GM23338 (cell line): ENCODE measurements around the gene RNF43. TPM values are rescaled to one million over a fixed set of nuclear protein-coding genes. Genes with fewer than 3 reads are reported as not detected.

Source experiments
- ATAC-seq: fragments of 200-7000 bp; cut with Tn5 transposase; 3 replicates; pipeline ENCODE4 v1.9.1; 2020
- DNase-seq: peaks from one replicate; pipeline ENCODE4 v3.0.0-alpha.2; 2015; ENCODE audit warnings: low spot score
- H2AFZ ChIP-seq: fragments of 200-600 bp; sonication (generic); 2 replicates; pipeline ENCODE4 v1.8.0; 2016; ENCODE audit warnings: antibody characterized with exemption, mild to moderate bottlenecking, moderate library complexity
- H3F3A ChIP-seq: fragments of 200-600 bp; sonication (generic); replicated peaks from 2 replicates; pipeline ENCODE4 v1.8.0; 2017; ENCODE audit warnings: antibody characterized with exemption, mixed run types, low read depth
- H3K27ac ChIP-seq: fragments of 200-600 bp; sonication (generic); 2 replicates; pipeline ENCODE4 v1.6.1; 2016; ENCODE audit warnings: low read depth
- H3K27me3 ChIP-seq: fragments of 200-600 bp; sonication (generic); 2 replicates; pipeline ENCODE4 v1.8.0; 2016; ENCODE audit warnings: mild to moderate bottlenecking, mixed run types, moderate library complexity; ENCODE audit not compliant: insufficient read depth
- H3K36me3 ChIP-seq: fragments of 200-600 bp; sonication (generic); 2 replicates; pipeline ENCODE4 v1.8.0; 2016; ENCODE audit warnings: mild to moderate bottlenecking; ENCODE audit not compliant: insufficient read depth
- H3K4me1 ChIP-seq: fragments of 200-600 bp; sonication (generic); 2 replicates; pipeline ENCODE4 v1.8.0; 2016; ENCODE audit warnings: mild to moderate bottlenecking, moderate library complexity; ENCODE audit not compliant: insufficient read depth
- H3K4me2 ChIP-seq: fragments of 200-600 bp; sonication (generic); 2 replicates; pipeline ENCODE4 v1.7.1; 2017; ENCODE audit warnings: mixed run types
- H3K4me3 ChIP-seq: fragments of 200-600 bp; sonication (generic); 2 replicates; pipeline ENCODE4 v1.6.1; 2016; ENCODE audit warnings: mixed run types
- H3K79me2 ChIP-seq: fragments of 200-600 bp; sonication (generic); replicated peaks from 2 replicates; pipeline ENCODE4 v1.8.0; 2017; ENCODE audit warnings: mild to moderate bottlenecking; ENCODE audit not compliant: insufficient read depth
- H3K9me2 ChIP-seq: fragments of 200-600 bp; sonication (generic); 2 replicates; pipeline ENCODE4 v1.8.0; 2017; ENCODE audit not compliant: insufficient read depth
- H4K20me1 ChIP-seq: fragments of 200-600 bp; sonication (generic); replicated peaks from 2 replicates; pipeline ENCODE4 v1.8.0; 2017; ENCODE audit warnings: mild to moderate bottlenecking; ENCODE audit not compliant: insufficient read depth
- H3K27ac Mint-ChIP-seq: 2 replicates; pipeline ENCODE4 v1.8.0; 2020; ENCODE audit warnings: inconsistent platforms, mild to moderate bottlenecking, moderate library complexity, mixed read lengths
- H3K27me3 Mint-ChIP-seq: 3 replicates; pipeline ENCODE4 v1.8.0; 2022; ENCODE audit warnings: low read depth, mild to moderate bottlenecking, moderate library complexity, mixed read lengths, inconsistent platforms; ENCODE audit not compliant: insufficient read depth, poor library complexity
- H3K36me3 Mint-ChIP-seq: 3 replicates; pipeline ENCODE4 v1.8.0; 2021; ENCODE audit warnings: low read depth, mild to moderate bottlenecking, inconsistent platforms, moderate library complexity, mixed read lengths
- H3K4me1 Mint-ChIP-seq: 3 replicates; pipeline ENCODE4 v1.8.0; 2020; ENCODE audit warnings: mild to moderate bottlenecking, inconsistent platforms, mixed read lengths
- H3K4me3 Mint-ChIP-seq: 3 replicates; pipeline ENCODE4 v1.8.0; 2021; ENCODE audit warnings: moderate library complexity, mild to moderate bottlenecking, inconsistent platforms, mixed read lengths
- H3K9me3 Mint-ChIP-seq: 3 replicates; pipeline ENCODE4 v1.8.0; 2020; ENCODE audit warnings: moderate library complexity, mild to moderate bottlenecking, inconsistent platforms, mixed read lengths
- EZH2phosphoT487 ChIP-seq: fragments of 200-600 bp; sonication (generic); IDR thresholded peaks from one replicate; pipeline ENCODE4 v1.8.1; 2018; ENCODE audit warnings: antibody characterized with exemption; ENCODE audit not compliant: unreplicated experiment
- JUNB ChIP-seq: IDR thresholded peaks from one replicate; pipeline ENCODE4 v1.6.1; 2016; ENCODE audit warnings: antibody characterized with exemption; ENCODE audit not compliant: unreplicated experiment
- POLR2AphosphoS5 ChIP-seq: IDR thresholded peaks from 2 replicates; pipeline ENCODE4 v1.6.1; 2016; ENCODE audit warnings: antibody characterized with exemption, low read depth
- STAT1 ChIP-seq: IDR thresholded peaks from one replicate; pipeline ENCODE4 v1.6.1; 2016; ENCODE audit warnings: antibody characterized with exemption; ENCODE audit not compliant: unreplicated experiment
- ZNF331 ChIP-seq: fragments of 250-450 bp; sonication (Bioruptor Pico); IDR thresholded peaks from 2 replicates; pipeline ENCODE4 v1.5.0; 2020; ENCODE audit warnings: low read depth, mild to moderate bottlenecking, moderate library complexity
- polyA plus RNA-seq: library from polyadenylated mRNA; unstranded; fragments of >200 nt; fragmentation: Nextera tagmentation; extraction: Ambion mirVana; gene quantifications from 2 replicates; pipeline ENCODE4 v1.2.1, GENCODE V29; 2016
- total RNA-seq: library from RNA; depleted of rRNA; stranded (reverse); fragments of >200 nt; shearing (Covaris generic); gene quantifications from 2 replicates; pipeline ENCODE4 v1.2.3, GENCODE V29; 2014
- TF ChIP-seq, protein P1 (sequence below), 2 experiments: fragments of 200-600 bp in 1 of 2; sonication (generic) in 1 of 2; conservative IDR thresholded peaks; 2 replicates each; pipeline versions ENCODE4 v1.5.1 to v1.6.1; 2016 to 2017; ENCODE audit warnings: antibody characterized with exemption in 2 of 2, low read depth in 2 of 2, mild to moderate bottlenecking in 2 of 2, moderate library complexity in 1 of 2
- TF ChIP-seq, protein P2 (sequence below): fragments of 250-450 bp; sonication (Bioruptor Pico); IDR thresholded peaks from 2 replicates; pipeline ENCODE4 v1.5.0; 2020; ENCODE audit warnings: mild to moderate bottlenecking, moderate library complexity
- TF ChIP-seq, protein P3 (sequence below): IDR thresholded peaks from one replicate; pipeline ENCODE4 v1.6.1; 2018; ENCODE audit warnings: antibody characterized with exemption; ENCODE audit not compliant: unreplicated experiment

The RNF43 gene
- total and polyA plus RNA-seq, 2 experiments from 2014 or later: 0.58 to 2.2 TPM

DNA sequence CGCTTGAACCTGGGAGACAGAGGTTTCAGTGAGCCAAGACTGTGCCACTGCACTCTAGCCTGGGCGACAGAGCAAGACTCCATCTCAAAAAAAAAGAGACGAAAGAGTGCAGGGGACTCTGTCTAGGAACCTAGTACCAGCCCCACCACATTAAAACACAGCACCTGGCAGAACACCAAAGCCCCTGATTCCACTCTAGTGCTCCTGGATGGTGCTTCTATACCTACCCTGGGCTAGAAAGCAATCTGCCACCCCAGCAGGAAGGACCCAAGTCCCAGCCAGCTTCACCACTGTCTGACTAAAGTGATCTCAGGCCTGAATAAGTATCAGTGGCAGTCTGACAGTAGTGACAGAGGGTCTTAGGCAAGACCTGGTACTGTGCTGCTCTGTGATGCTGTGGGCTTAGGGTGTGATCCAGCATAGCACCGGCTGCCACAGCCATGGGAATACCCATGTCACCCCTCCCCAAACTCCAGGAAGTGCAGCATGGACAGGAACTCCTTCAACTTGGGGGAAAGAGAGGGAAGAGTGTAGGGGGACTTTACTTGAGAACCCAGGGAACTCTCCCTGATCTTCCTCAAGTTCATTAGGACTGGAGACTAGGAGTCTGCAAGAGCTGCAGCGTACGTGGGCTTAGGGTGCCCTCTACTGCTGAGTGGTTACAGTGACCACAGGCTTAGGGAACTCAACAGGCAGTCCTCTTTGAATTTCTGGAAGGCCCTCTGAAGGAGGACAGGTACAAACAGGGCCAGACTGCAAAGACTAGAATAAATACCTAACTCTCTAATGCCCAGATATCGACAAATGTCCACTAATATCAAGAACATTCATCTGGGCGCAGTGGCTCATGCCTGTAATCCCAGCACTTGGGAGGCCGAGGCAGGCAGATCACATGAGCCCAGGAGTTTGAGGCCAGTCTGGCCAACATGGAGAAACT lies 30.0 kb upstream of the RNF43 start:
- Mint-ChIP-seq H3K4me1 (peaks cover 10% of the 10 kb centered on the region), H3K9me3 (peaks cover 11% of the 10 kb centered on the region; the same call in 2 of the 3 replicates), H3K27ac (no peak overlapping the region), H3K27me3 (peaks cover 7% of the 10 kb centered on the region), H3K36me3 (peaks cover 8% of the 10 kb centered on the region; the same call in 2 of the 3 replicates), H3K4me3 (no peak overlapping the region)
- Histone ChIP-seq H3F3A (no peaks in the 10 kb centered on the region), H3K27me3 (no peaks in the 10 kb centered on the region), H3K4me1 (peaks cover 13% of the 10 kb centered on the region), H2AFZ (peak overlapping the region; percentile 90), H3K27ac (no peak overlapping the region), H3K4me3 (no peak overlapping the region), H3K79me2 (no peaks in the 10 kb centered on the region), H4K20me1 (no peaks in the 10 kb centered on the region), H3K36me3 (no peaks in the 10 kb centered on the region), H3K4me2 (no peak overlapping the region), H3K9me2 (no peaks in the 10 kb centered on the region)
- DNase-seq (peak; percentile 94), ATAC-seq (peak; percentile 99)
- TF ChIP-seq JUNB: no peak
- TF ChIP-seq, protein P1, sequence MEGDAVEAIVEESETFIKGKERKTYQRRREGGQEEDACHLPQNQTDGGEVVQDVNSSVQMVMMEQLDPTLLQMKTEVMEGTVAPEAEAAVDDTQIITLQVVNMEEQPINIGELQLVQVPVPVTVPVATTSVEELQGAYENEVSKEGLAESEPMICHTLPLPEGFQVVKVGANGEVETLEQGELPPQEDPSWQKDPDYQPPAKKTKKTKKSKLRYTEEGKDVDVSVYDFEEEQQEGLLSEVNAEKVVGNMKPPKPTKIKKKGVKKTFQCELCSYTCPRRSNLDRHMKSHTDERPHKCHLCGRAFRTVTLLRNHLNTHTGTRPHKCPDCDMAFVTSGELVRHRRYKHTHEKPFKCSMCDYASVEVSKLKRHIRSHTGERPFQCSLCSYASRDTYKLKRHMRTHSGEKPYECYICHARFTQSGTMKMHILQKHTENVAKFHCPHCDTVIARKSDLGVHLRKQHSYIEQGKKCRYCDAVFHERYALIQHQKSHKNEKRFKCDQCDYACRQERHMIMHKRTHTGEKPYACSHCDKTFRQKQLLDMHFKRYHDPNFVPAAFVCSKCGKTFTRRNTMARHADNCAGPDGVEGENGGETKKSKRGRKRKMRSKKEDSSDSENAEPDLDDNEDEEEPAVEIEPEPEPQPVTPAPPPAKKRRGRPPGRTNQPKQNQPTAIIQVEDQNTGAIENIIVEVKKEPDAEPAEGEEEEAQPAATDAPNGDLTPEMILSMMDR (conservative IDR thresholded peaks at IDR 0.05; ENCODE audit: low read depth in 2 of 2): peak; percentile 90 to 99

DNA sequence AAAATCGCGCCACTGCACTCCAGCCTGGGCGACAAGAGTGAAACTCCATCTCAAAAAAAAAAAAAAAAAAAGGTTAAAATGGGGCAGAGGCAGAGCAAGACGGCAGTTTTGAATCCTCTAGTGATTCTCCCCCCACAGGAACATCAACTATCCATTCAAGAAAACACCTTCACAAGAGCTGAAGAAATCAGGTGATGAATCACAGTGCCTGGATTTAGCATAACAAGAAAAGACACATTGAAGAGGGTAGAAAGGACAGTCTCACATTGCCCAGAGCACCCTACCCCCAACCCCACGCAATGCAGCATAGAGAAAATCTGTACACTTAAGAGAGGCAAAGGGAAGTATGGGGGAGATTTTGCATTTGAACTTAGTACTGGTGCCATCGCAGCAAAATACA lies 28.8 kb upstream of the RNF43 start:
- Histone ChIP-seq H3K4me1 (peaks cover 13% of the 10 kb centered on the region), H3K27ac (no peak overlapping the region), H3K27me3 (no peaks in the 10 kb centered on the region), H4K20me1 (no peaks in the 10 kb centered on the region), H3F3A (no peaks in the 10 kb centered on the region), H3K4me3 (no peak overlapping the region), H3K4me2 (peak overlapping the region; percentile 45; the same call in 1 of the 2 replicates), H3K36me3 (no peaks in the 10 kb centered on the region), H3K79me2 (no peaks in the 10 kb centered on the region), H2AFZ (peak overlapping the region; percentile 83), H3K9me2 (no peaks in the 10 kb centered on the region)
- DNase-seq: peak; percentile 17
- Mint-ChIP-seq H3K27ac (no peak overlapping the region), H3K27me3 (peaks cover 7% of the 10 kb centered on the region), H3K36me3 (peaks cover 8% of the 10 kb centered on the region; the same call in 2 of the 3 replicates), H3K4me3 (0 out of 3 replicates have a peak overlapping the region, but pooled peaks have one; percentile 21), H3K4me1 (peaks cover 10% of the 10 kb centered on the region), H3K9me3 (peaks cover 11% of the 10 kb centered on the region; the same call in 2 of the 3 replicates)
- ATAC-seq: peak; percentile 36
- no peak for TF ChIP-seq EZH2phosphoT487
- no peak for TF ChIP-seq STAT1
- TF ChIP-seq POLR2AphosphoS5: no peak
- TF ChIP-seq, protein P2, sequence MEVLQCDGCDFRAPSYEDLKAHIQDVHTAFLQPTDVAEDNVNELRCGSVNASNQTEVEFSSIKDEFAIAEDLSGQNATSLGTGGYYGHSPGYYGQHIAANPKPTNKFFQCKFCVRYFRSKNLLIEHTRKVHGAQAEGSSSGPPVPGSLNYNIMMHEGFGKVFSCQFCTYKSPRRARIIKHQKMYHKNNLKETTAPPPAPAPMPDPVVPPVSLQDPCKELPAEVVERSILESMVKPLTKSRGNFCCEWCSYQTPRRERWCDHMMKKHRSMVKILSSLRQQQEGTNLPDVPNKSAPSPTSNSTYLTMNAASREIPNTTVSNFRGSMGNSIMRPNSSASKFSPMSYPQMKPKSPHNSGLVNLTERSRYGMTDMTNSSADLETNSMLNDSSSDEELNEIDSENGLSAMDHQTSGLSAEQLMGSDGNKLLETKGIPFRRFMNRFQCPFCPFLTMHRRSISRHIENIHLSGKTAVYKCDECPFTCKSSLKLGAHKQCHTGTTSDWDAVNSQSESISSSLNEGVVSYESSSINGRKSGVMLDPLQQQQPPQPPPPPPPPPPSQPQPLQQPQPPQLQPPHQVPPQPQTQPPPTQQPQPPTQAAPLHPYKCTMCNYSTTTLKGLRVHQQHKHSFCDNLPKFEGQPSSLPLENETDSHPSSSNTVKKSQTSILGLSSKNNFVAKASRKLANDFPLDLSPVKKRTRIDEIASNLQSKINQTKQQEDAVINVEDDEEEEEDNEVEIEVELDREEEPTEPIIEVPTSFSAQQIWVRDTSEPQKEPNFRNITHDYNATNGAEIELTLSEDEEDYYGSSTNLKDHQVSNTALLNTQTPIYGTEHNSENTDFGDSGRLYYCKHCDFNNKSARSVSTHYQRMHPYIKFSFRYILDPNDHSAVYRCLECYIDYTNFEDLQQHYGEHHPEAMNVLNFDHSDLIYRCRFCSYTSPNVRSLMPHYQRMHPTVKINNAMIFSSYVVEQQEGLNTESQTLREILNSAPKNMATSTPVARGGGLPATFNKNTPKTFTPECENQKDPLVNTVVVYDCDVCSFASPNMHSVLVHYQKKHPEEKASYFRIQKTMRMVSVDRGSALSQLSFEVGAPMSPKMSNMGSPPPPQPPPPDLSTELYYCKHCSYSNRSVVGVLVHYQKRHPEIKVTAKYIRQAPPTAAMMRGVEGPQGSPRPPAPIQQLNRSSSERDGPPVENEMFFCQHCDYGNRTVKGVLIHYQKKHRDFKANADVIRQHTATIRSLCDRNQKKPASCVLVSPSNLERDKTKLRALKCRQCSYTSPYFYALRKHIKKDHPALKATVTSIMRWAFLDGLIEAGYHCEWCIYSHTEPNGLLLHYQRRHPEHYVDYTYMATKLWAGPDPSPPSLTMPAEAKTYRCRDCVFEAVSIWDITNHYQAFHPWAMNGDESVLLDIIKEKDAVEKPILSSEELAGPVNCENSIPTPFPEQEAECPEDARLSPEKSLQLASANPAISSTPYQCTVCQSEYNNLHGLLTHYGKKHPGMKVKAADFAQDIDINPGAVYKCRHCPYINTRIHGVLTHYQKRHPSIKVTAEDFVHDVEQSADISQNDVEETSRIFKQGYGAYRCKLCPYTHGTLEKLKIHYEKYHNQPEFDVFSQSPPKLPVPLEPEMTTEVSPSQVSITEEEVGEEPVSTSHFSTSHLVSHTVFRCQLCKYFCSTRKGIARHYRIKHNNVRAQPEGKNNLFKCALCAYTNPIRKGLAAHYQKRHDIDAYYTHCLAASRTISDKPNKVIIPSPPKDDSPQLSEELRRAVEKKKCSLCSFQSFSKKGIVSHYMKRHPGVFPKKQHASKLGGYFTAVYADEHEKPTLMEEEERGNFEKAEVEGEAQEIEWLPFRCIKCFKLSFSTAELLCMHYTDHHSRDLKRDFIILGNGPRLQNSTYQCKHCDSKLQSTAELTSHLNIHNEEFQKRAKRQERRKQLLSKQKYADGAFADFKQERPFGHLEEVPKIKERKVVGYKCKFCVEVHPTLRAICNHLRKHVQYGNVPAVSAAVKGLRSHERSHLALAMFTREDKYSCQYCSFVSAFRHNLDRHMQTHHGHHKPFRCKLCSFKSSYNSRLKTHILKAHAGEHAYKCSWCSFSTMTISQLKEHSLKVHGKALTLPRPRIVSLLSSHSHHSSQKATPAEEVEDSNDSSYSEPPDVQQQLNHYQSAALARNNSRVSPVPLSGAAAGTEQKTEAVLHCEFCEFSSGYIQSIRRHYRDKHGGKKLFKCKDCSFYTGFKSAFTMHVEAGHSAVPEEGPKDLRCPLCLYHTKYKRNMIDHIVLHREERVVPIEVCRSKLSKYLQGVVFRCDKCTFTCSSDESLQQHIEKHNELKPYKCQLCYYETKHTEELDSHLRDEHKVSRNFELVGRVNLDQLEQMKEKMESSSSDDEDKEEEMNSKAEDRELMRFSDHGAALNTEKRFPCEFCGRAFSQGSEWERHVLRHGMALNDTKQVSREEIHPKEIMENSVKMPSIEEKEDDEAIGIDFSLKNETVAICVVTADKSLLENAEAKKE (CRISPR knock-in tag): no peak
- no peak for TF ChIP-seq ZNF331 (CRISPR knock-in tag)
- TF ChIP-seq, protein P3, sequence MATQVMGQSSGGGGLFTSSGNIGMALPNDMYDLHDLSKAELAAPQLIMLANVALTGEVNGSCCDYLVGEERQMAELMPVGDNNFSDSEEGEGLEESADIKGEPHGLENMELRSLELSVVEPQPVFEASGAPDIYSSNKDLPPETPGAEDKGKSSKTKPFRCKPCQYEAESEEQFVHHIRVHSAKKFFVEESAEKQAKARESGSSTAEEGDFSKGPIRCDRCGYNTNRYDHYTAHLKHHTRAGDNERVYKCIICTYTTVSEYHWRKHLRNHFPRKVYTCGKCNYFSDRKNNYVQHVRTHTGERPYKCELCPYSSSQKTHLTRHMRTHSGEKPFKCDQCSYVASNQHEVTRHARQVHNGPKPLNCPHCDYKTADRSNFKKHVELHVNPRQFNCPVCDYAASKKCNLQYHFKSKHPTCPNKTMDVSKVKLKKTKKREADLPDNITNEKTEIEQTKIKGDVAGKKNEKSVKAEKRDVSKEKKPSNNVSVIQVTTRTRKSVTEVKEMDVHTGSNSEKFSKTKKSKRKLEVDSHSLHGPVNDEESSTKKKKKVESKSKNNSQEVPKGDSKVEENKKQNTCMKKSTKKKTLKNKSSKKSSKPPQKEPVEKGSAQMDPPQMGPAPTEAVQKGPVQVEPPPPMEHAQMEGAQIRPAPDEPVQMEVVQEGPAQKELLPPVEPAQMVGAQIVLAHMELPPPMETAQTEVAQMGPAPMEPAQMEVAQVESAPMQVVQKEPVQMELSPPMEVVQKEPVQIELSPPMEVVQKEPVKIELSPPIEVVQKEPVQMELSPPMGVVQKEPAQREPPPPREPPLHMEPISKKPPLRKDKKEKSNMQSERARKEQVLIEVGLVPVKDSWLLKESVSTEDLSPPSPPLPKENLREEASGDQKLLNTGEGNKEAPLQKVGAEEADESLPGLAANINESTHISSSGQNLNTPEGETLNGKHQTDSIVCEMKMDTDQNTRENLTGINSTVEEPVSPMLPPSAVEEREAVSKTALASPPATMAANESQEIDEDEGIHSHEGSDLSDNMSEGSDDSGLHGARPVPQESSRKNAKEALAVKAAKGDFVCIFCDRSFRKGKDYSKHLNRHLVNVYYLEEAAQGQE: no peak
